ENCODE results near the gene CABP1. TPM values are rescaled to one million over a fixed set of nuclear protein-coding genes. Genes with fewer than 3 reads are reported as not detected.
A peak's percentile ranks its signal among the peaks of the same experiment; 100 is the strongest.

CABP1 gene
- total and polyA plus RNA-seq, 10 of the 15 experiments (the other 5 are each of a cell fraction or from before 2014, with no cell fraction given) = 0.16 to 2.4 (median 0.80) TPM; not detected in 2

GRCh38 chr12:120710805-120711296, 70.4 kb downstream of the CABP1 start (continued):
- TF ChIP-seq CHD4 (IDR thresholded peaks at IDR 0.05) (no peak), EED (IDR thresholded peaks at IDR 0.05; ENCODE audit: low read depth) (no peak), SMC3 (IDR thresholded peaks at IDR 0.05; ENCODE audit: borderline replicate concordance, low read length) (no peak), POU2F2 (IDR thresholded peaks at IDR 0.05; ENCODE audit: borderline replicate concordance, low read depth, low read length) (no peak), DPF2 (IDR thresholded peaks at IDR 0.05) (peak; percentile 27; the same call in 1 of the 2 replicates), ZNF687 (IDR thresholded peaks at IDR 0.05) (0 out of 2 replicates have a peak, but pooled peaks have one; percentile 6), TARDBP (IDR thresholded peaks at IDR 0.05; ENCODE audit: borderline replicate concordance) (no peak), NR2F1 (conservative IDR thresholded peaks at IDR 0.05) (no peak), IKZF1 (conservative IDR thresholded peaks at IDR 0.05) (peak; percentile 14; the same call in 1 of the 2 replicates), TCF12 (IDR thresholded peaks at IDR 0.05; ENCODE audit: low read depth, low read length) (no peak), KAT2A (conservative IDR thresholded peaks at IDR 0.05; ENCODE audit: control insufficient read depth, low read depth, low read length) (no peak), LARP7 (IDR thresholded peaks at IDR 0.05) (0 out of 2 replicates have a peak, but pooled peaks have one; percentile 10), SP1 (IDR thresholded peaks at IDR 0.05; ENCODE audit: low read depth, low read length) (no peak), TCF3 (IDR thresholded peaks at IDR 0.05; ENCODE audit: borderline replicate concordance, insufficient read depth, low read depth, low read length) (no peak), ZSCAN29 (IDR thresholded peaks at IDR 0.05) (no peak), FOS (IDR thresholded peaks at IDR 0.05; ENCODE audit: borderline replicate concordance, extremely low read depth, insufficient read length) (no peak), ZNF592 (IDR thresholded peaks at IDR 0.05) (no peak)
